Rectal smooth muscle tissue (tissue), 1 donor: ENCODE measurements around the gene ARHGAP33.

ENCODE experiments used
- H3K27ac ChIP-seq: one replicate; pipeline ENCODE4 v1.7.0; 2013; ENCODE audit warnings: low read depth, low read length, inconsistent platforms
- H3K27me3 ChIP-seq: one replicate; pipeline ENCODE4 v1.7.0; 2013; ENCODE audit warnings: low read length; ENCODE audit not compliant: control insufficient read depth, insufficient read depth
- H3K36me3 ChIP-seq: one replicate; pipeline ENCODE4 v1.7.0; 2013; ENCODE audit warnings: low read length; ENCODE audit not compliant: control insufficient read depth, insufficient read depth
- H3K4me1 ChIP-seq: one replicate; pipeline ENCODE4 v1.7.0; 2013; ENCODE audit warnings: low read length; ENCODE audit not compliant: control insufficient read depth, insufficient read depth
- H3K4me3 ChIP-seq: one replicate; pipeline ENCODE4 v1.7.0; 2013; ENCODE audit warnings: low read length
- H3K9ac ChIP-seq: one replicate; pipeline ENCODE4 v1.7.0; 2013; ENCODE audit warnings: low read length

ARHGAP33 gene

GRCh38 chr19:35744430-35745327 is 30.7 kb upstream of the ARHGAP33 start:
- Histone ChIP-seq H3K36me3 (no peaks in the 10 kb centered on the region), H3K4me1 (peaks cover 15% of the 10 kb centered on the region)

GRCh38 chr19:35745328-35746086 is 29.9 kb upstream of the ARHGAP33 start, which contains the start of the genes PSENEN and U2AF1L4:
Gene PSENEN, plus strand, starts transcription at chr19:35745651. Its CDS starts 280 bp downstream, at chr19:35745931.
Gene U2AF1L4, minus strand, starts transcription at chr19:35745418. Its CDS starts 27 bp downstream, at chr19:35745391.
- no peaks in the 10 kb centered on the region for H3K27me3 ChIP-seq

More at GRCh38 chr19:35744430-35745327, 30.7 kb upstream of the ARHGAP33 start:
- peak overlapping the region; percentile 75 for H3K9ac ChIP-seq
- H3K27ac ChIP-seq: peak overlapping the region; percentile 100
- H3K4me3 ChIP-seq: peak overlapping the region; percentile 86
- H3K27me3 ChIP-seq: no peaks in the 10 kb centered on the region

GRCh38 chr19:35746087-35746462 is 29.3 kb upstream of the ARHGAP33 start:
- H3K27me3 ChIP-seq: no peaks in the 10 kb centered on the region
- H3K9ac ChIP-seq: peak overlapping the region; percentile 40
- H3K4me3 ChIP-seq: peak overlapping the region; percentile 81
- H3K36me3 ChIP-seq: no peaks in the 10 kb centered on the region
- H3K27ac ChIP-seq: peak overlapping the region; percentile 70
- peaks cover 16% of the 10 kb centered on the region for H3K4me1 ChIP-seq

More at GRCh38 chr19:35745328-35746086, 29.9 kb upstream of the ARHGAP33 start, which contains the start of the genes PSENEN and U2AF1L4:
- H3K36me3 ChIP-seq: no peaks in the 10 kb centered on the region
- H3K9ac ChIP-seq: peak within 1 kb of the TSS; percentile 75
- H3K4me1 ChIP-seq: peaks cover 17% of the 10 kb centered on the region
- H3K27ac ChIP-seq: peak within 1 kb of the TSS; percentile 100
- peak within 1 kb of the TSS; percentile 86 for H3K4me3 ChIP-seq

GRCh38 chr19:35746531-35746930 is 28.8 kb upstream of the ARHGAP33 start:
- Histone ChIP-seq H3K36me3 (no peaks in the 10 kb centered on the region), H3K9ac (no peak overlapping the region), H3K4me3 (peak overlapping the region; percentile 81), H3K27ac (no peak overlapping the region), H3K27me3 (no peaks in the 10 kb centered on the region), H3K4me1 (peaks cover 15% of the 10 kb centered on the region)

GRCh38 chr19:35748106-35749020 is 27.0 kb upstream of the ARHGAP33 start, which contains the start of gene LIN37:
Gene LIN37, plus strand, starts transcription at chr19:35748576. Its CDS starts 149 bp downstream, at chr19:35748725.
- peak within 1 kb of the TSS; percentile 92 for H3K4me3 ChIP-seq
- peak within 1 kb of the TSS; percentile 63 for H3K9ac ChIP-seq
- no peaks in the 10 kb centered on the region for H3K27me3 ChIP-seq
- H3K36me3 ChIP-seq: peaks cover 11% of the 10 kb centered on the region
- peak within 1 kb of the TSS; percentile 83 for H3K27ac ChIP-seq
- peaks cover 15% of the 10 kb centered on the region for H3K4me1 ChIP-seq

GRCh38 chr19:35750167-35750566 is 25.2 kb upstream of the ARHGAP33 start:
- H3K27ac ChIP-seq: no peak overlapping the region
- H3K4me1 ChIP-seq: peaks cover 19% of the 10 kb centered on the region
- H3K4me3 ChIP-seq: no peak overlapping the region
- H3K9ac ChIP-seq: no peak overlapping the region
- H3K36me3 ChIP-seq: peaks cover 18% of the 10 kb centered on the region
- H3K27me3 ChIP-seq: no peaks in the 10 kb centered on the region

- H3K4me3 ChIP-seq: no peak overlapping the region
- H3K27ac ChIP-seq: no peak overlapping the region
- no peak overlapping the region for H3K9ac ChIP-seq
- H3K36me3 ChIP-seq: peaks cover 18% of the 10 kb centered on the region
- H3K27me3 ChIP-seq: no peaks in the 10 kb centered on the region
- H3K4me1 ChIP-seq: peaks cover 18% of the 10 kb centered on the region
Observed at GRCh38 chr19:35751839-35752745, 23.3 kb upstream of the ARHGAP33 start.

- H3K36me3 ChIP-seq: peaks cover 18% of the 10 kb centered on the region
- H3K27me3 ChIP-seq: no peaks in the 10 kb centered on the region
- H3K9ac ChIP-seq: no peak overlapping the region
- H3K4me1 ChIP-seq: peaks cover 19% of the 10 kb centered on the region
- H3K4me3 ChIP-seq: no peak overlapping the region
- no peak overlapping the region for H3K27ac ChIP-seq
Observed at GRCh38 chr19:35752746-35753350, 22.5 kb upstream of the ARHGAP33 start.

GRCh38 chr19:35753634-35754369 is 21.6 kb upstream of the ARHGAP33 start:
- H3K9ac ChIP-seq: peak overlapping the region; percentile 17
- H3K36me3 ChIP-seq: peaks cover 18% of the 10 kb centered on the region
- H3K27ac ChIP-seq: peak overlapping the region; percentile 99
- no peaks in the 10 kb centered on the region for H3K27me3 ChIP-seq
- no peak overlapping the region for H3K4me3 ChIP-seq
- peaks cover 19% of the 10 kb centered on the region for H3K4me1 ChIP-seq

- no peaks in the 10 kb centered on the region for H3K27me3 ChIP-seq
- H3K9ac ChIP-seq: peak overlapping the region; percentile 17
Observed at GRCh38 chr19:35754370-35755130, 20.8 kb upstream of the ARHGAP33 start.

More at GRCh38 chr19:35754370-35755130, 20.8 kb upstream of the ARHGAP33 start:
- Histone ChIP-seq H3K27ac (peak overlapping the region; percentile 99), H3K4me3 (peak overlapping the region; percentile 60), H3K36me3 (peaks cover 18% of the 10 kb centered on the region), H3K4me1 (peaks cover 15% of the 10 kb centered on the region)
